Glomerular endothelial cell (primary cell): ENCODE measurements around the gene BPIFB2. TPM values are rescaled to one million over a fixed set of nuclear protein-coding genes. Genes with fewer than 3 reads are reported as not detected.
"Not testable (repeated sequence)": the region's sequence is repeated elsewhere in the genome, so short reads cannot be mapped to it uniquely, and the experiment has no call there.

Experiments used
- DNase-seq: peaks from one replicate; pipeline ENCODE4 v3.0.0-alpha.2; 2011; ENCODE audit warnings: low read depth, low spot score; ENCODE audit errors: extremely low read depth
- total RNA-seq: library from RNA; depleted of rRNA; stranded (reverse); fragments of >200 nt; gene quantifications from 2 replicates; pipeline ENCODE4 v1.2.3, GENCODE V29; 2015

Gene BPIFB2
- total RNA-seq, 1 donor from 2014 or later, result not detected

DNA sequence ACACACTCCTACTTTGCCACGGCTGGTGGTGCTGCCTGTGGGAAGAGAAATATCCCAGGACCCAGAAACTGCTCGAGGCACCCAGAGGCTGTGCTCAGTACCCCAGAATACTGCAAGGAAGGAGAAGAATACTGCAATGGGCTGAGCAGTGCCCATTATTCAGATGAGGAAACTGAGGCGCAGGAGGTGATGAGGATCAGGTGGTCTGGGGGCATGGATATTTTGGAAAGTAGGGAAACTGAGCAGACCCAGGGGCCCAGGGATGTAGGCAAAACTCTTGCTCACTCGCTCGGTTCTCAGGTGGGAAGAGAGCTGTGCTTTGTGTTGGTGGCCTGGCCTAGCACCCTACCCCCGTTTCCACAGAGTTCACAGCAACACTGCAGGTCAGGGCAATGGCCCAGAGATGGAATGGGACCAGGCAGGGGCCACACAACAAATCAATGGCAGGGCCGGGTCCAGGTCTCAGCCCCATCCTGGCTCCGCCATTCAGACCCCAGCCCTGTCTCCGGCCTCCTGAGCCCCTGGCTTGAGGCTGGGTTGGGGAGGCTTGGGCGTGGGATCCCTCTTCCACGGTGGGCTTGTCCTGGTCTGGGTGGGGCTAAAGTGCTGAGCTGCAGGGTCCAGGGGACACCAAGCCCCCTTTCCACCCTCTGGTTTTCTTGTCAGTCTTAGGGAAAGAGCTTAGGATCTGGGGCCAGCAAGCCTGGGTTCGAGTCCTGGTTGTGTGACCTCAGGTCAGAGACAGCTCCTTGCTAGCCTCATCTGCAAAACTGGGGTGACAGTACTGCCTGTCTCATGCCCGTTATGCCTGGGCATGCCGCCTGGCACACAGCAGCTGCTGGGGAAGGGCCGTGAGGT, 37.2 kb upstream of the BPIFB2 start:
- DNase-seq, result no peak

DNA sequence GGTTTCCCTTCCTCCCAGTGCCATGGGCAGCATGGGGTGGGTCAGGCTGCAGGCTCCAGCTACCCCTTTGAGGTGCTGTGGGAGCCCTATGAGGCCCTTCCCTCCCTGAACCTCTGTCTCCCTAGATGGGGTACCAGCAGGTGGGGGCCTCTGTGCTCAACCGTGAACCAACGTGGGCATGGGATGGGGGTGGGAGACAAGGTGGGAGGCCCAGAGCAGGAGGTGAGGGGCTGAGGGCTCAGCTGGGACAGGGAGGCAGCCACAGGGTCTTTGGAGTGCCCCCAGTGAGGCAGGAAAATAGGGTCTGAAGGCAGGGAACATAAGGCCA, 36.6 kb upstream of the BPIFB2 start:
- DNase-seq, result no peak

DNA sequence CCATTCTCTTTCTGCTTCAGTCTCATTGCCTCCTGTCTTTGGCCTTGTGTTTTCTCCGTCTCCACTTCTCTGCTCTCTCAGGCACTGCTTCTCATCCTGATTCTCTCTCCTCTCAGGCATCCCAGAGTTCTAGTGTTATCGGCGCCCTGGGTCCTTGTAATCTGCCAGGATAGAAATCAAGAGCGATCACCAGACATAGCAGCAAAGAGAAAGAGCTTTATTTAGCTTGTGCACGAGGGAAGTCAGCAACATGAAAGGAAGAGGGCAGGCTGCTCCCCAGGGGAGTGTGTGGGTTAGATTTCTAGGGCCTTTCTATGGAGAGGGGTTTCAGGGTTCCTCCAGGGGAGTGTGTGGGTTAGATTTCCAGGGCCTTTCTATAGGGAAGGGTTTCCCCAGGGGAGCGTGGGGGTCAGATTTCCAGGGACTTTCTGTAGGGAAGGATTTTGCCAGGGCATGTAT, 35.8 kb upstream of the BPIFB2 start:
- no peak for DNase-seq

DNA sequence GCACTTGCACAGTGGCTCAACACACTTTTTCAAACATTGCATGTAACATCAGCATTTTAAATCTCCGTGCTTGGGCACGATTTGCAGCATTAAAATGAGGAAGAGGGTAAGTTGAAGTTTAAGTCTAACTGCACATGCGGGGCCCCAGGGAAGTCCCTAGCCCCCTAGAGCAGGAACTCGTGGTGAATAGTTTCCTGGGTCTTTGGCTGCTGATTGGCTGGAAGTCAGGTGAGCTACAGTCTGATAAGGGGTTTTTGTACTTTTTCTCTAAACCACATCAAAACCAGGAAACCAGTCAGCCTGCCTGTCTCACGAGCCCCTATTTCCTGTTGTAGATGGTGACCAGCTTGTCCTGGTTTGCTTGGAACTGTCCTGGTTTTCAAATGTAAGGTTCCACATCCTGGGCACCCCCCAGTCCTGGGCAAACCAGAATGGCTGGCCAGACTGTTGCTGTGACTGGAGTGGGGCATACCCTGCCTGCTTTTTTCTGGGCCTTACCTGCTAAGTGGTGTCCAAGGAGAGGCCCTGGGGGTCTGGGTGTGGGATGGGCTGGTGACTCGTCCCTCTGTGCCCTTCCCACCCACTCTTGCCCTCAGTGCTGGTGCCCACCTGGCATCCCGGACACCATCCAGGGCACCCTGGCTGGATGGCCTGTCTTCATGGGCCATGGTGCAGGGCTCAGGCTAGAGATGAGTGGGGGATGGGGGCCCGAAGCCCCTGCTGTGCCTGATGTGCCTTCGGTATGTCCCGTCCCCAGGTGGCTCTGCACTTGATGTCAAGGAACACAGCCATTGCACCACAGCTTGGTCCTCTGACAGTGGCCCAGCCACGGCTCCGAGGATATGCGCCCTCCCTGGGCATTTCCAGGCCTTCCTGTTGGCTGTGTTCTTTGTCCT, 35.1 kb upstream of the BPIFB2 start:
- no peak for DNase-seq

DNA sequence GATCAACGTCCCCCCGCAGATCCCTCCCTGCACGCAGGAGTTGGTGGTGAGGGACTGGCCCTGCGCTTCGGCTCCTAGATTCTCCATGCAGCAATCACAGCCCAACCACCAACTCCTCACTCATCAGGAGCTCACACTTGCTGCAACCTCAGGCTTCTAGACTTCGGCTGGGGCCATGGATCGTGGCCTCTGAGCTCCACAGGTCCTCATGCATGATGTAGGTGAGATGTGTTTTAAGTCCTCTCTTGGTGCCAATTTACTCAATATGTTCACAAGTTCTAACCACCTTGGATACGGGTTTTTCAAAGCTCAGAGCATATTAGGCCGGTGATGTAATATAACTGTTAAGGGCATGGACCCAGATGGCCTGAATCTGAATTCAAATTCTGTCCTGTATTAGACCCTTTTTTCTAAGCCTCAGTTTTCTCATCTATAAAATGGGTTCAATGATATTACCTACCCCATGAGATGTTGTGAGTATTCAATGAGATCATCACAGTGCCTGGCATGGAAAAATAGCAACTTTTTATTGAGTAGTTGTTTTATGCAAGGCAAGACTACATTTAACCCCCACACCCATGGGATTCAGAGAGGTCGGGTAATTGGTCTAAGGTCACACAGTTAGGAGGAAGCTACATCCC, 34.3 kb upstream of the BPIFB2 start:
- DNase-seq, result no peak

DNA sequence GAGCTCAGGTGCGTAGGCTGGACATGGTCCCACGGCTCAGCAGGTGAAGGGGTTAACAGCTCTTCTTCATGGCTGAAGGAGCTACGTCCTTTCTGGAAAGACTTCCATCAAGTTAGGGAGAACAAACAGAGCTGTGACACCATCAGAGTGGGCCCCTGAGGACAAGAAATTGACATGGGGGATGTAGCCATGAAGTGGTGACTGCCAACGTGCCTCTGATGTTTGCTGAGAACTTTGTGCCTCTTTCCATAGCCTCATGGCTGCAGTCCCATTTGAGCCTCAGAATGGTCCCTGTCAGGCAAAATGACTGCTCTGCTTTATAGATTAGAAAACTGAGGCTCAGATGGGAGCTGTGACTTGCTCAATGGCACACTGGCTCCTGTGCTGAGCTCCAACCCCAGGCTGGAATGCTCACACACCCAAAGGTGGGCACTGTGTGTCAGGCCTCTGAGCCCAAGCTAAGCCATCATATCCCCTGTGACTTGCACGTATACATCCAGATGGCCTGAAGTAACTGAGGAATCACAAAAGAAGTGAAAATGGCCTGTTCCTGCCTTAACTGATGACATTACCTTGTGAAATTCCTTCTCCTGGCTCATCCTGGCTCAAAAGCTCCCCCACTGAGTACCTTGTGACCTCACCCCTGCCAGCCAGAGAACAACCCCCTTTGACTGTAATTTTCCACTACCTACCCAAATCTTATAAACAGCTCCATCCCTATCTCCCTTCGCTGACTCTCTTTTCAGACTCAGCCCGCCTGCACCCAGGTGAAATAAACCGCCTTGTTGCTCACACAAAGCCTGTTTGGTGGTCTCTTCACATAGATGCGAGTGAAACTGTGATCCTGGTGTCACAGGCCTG, 33.1 kb upstream of the BPIFB2 start:
- DNase-seq, result not testable (repeated sequence)

DNA sequence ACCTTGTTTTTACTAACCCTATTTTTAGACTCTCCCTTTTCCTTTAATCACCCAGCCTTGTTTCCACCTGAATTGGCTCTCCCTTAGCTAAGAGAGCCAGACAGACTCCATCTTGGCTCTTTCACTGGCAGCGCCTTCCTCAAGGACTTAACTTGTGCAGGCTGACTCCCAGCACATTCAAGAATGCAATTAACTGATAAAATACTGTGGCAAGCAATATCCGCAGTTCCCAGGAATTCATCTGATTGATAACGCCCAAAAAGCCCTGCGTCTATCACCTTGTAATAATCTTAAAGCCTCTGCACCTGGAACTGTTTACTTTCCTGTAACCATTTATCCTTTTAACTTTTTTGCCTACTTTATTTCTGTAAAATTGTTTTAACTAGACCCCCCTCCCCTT, 32.4 kb upstream of the BPIFB2 start:
- not testable (repeated sequence) for DNase-seq

DNA sequence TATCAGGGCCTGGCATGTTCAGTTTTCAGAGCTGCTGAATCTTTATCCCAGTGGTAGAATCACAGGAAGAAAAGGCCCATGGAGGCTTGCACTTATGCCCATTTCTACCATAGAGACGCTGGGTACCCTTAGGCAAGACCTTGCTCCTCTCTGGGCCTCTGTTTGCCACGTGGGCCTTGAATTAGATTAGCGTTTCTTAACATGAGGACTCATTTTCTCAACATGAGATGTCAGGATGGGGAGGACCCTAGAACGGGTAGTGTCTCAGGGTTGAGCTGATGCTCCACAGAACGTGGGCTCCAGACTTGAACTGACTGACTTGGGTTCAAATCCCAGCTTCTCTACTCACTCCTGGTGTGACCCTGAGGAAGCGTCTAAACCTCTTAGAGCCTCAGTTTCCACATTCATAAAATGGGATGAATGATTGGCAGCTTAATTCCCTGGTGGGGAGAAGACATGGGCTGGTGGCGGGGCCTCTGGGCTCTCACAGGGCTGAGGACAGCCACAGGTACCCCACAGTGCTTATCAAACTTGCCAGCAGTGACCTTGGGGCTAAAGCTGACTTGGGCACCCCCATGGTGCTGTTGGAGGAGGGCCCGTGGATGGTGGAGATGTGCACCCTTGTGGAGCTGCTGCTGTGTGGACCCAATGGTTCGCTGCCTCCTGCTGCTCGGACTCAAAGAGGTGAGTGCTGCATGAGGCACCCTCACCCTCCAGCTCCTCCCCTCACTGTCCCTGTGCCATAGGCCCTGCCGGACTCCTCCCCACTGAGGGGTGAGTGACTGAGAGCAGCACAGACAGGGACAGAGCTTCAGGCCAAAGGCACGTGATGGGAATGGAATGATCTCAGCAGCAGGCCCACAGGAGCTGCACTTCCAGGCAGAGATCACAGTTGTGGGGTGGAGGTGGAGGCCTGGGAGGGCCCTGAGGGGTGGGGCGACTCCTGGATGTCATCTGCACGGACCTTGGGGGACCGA, 31.5 kb upstream of the BPIFB2 start:
- no peak for DNase-seq

DNA sequence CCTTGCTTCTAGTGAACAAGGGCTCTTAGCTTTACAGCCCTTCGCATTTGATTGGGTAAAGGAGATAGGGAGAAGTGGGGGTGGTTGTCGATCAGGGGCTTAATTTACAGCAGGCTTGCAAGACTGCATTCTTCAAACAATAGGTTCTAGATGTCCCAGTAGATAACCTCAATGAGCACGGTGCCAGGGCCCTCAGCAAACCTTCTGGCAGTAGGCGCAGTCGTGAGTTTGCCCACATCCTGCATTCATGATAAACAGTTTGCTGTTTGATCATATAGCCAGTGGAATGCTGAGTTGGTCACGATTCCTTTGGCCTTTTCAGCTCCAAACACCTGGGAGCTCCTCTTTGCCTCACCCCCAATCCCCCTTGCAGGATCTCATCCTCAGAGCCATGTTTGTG, 30.8 kb upstream of the BPIFB2 start:
- no peak for DNase-seq

DNA sequence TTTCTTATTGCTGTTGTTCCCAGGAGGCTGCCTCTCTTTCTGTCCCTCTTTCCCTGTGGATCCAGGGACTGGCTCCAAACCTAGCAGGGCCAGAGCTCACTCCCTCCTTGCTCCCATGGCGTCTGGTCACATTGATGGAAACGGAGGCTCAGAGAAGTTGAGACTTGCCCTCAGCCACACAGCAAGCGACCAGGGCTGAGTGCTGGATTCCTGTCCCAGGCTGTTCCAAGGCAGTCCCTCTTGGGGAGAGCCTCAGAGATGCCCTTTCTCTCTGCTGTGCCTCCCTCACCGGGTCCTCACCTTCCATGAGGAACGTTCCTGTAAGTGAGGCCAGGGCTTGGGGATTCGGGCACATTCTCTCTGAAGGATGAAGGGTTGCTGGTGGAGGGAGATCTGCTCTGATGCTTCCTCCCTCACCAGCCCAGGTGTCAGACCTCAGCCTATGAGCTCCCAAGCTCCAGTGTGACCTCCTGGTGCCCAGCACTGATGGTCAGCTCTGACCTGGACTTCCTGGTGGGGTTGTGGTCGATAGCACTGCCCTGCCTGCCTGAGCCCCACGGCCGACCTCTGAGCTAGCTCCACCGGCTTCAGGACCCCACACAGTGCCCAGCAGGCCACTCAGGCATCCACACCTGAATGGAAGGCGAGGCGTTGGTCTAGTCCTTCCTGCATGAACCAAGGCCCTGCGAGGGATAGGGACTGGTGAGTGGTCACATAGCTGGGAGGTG, 30.1 kb upstream of the BPIFB2 start:
- DNase-seq, result no peak

DNA sequence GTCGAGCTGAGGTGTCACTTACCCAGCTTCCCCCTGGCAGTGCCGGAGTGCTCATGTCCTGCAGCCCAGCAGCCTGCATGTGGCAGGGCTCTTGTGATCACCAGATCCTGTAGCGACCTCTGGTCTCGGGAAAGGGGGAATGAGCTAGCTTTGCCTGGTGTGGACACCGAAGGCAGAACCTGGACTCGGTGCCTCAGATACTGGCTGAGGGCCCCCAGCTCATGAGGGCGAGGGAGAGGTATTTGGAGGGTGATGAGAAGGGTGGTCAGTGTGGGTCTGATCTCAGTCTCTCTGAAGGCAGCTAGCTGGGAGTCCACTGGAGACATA, 29.5 kb upstream of the BPIFB2 start:
- DNase-seq, result no peak

DNA sequence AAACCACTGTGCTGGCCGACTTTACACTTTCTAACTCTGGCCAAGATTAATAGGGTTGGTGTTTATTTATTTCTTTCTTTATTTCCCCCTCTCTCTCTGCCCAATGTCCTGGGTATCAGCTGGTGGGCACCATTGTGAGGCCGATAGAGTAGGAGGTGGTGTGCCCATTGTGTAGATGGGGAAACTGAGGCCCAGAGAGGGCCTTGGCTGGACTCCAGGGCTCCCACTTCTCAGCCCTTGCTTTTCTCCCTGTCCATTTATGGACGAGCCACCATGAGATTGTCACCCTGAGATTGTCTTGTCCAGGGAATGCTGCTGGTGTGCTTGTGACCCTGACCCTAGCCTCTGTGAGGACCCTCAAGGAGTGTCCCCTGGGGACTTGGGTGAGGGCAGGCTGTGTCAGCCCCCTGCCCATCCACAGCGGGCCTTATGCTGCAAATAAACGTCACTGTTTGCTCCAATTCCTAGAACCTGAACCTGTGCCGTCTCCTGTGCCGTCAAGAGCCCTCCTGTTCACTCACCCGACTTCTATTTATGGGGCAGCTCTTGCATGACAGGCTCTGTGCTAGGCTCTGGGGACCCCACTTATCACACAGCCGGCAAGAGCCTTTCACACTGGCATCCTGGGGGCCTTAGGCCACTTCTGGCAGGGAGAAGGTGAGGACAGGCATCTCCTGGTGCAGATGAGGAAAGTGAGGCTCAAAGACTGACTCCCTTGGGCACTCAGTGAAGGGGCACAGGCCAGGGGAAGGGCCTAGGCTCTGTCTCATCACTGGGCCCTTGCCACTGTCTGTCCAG, 28.1 kb upstream of the BPIFB2 start:
- no peak for DNase-seq

DNA sequence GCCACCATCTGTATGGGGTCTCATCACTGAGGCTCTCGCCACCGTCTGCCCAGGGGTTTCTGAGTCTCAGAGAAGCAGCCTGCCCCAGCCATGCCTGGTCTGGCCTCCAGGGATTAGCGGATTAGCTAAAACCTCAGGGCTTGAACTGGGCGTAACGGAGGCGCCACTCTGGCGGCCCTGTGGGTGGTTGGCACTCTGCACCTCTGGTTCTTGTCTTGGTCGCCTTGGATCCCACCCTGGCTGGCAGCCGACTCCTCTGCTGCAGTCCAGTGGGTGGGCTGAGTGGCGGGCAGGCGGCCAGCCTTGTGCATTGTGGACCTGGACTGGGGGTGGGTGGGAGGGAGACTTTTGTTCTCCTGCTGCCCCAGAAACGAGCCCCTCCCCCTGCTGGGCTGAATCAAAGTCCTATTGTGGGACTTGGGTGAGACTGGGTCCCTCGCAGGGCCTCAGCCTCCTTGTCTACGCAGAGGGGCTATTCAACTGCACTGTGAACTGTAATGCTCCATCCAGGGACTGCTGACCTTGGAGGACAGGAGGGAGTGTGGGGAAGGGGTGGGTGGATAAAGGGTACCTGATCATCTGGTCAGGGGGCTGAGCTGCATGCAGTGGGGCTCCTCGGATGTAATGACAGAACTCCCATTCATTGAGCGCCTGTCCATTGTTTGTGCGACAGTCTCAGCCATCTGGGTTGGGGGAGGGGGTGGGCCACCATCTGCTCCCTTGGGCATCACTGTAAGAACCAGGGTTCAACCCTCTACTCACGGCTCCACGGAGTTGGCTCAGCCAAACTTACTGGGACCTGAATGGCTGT, 27.2 kb upstream of the BPIFB2 start:
- no peak for DNase-seq

DNA sequence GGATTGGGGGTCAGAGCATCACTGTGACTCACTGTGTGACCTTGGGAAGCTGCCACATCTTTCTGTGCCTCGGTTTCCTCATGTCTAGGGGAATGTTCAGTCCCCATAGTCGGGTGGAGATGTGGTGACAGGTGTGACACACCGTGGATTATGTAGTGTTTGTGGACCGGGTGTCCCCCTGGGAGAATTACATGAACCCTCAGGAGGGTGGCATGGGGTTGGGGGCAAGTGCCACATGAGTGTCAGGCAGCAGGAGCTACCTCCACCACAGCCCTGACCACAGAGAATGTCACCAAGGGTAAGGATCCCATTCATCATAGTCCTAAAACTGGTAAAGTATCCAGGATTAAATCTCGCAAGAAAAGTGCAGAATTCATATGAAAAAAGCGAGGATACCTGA, 26.5 kb upstream of the BPIFB2 start:
- no peak for DNase-seq

DNA sequence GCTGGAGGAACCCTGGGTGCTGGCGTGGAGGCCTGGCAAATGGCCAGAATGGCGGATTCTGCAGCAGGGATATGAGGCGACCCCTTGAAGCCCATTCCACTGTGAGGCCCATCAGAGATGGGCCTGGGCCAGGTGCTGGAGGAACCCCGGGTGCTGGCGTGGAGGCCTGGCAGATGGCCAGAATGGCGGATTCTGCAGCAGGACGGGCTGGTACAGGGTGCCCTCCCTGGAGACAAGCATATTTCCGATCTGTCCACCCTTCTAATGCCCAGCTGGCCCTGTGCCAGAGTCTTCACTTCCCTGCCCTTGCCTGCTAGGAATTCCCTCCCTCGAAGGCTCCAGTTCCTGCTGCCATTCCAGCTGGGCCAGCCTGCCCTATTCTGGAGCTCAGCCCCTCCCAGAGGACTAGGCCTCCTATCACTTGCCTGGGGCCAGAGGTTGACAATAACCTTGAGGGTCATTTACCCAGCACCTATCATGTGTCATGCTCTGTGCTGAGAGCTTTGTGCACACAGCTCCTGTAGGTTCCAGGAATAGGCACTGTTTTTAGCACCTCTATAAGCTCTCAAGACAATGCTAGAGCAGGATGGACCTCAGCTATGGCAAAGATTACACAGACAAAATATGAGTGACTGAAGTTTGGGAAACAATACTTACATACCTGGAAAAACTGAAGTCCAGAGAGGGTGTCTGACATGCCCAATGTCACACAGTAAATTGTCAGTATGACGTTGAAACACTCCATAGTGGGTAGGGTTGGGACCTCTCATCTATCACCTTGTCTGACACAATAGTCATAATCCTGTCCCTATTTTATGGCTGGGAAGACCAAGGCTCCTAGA, 24.7 kb upstream of the BPIFB2 start:
- DNase-seq, result no peak

DNA sequence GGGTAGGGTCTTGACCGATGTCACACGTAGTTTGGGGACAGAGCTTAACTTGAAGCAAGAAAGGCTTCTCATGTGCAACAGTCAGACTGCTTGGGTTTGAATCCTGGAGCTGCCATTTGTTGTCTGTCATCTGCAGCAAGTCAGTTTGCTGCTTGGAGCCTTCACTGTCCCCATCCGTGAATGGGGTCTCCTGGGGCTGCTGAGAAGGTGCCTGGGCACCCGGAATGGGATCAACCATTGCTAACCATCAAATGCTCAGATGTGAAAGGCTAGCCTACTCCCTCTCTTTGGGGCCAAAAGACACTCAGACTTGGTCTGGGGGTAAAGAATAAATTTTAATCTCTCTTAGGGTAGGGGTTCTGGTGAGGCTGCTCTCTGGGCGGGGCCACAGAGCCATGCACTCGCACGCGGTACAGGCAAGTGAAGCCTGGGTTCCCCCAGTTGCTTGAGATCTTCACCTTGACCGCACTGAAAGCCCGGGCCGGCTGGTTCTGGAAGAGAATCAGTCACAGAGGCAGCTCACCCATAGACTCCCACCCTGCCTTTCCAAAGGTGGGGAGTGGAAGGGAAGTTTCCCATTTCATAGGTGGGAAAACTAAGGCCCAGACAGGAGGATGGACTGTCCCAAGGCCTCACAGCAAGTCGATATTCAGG, 23.9 kb upstream of the BPIFB2 start:
- no peak for DNase-seq
